Measurements from ENCODE around the gene AGBL4. TPM values are rescaled to one million over a fixed set of nuclear protein-coding genes. Genes with fewer than 3 reads are reported as not detected.

The AGBL4 gene
- total RNA-seq, 1 donor from 2014 or later, result not detected

DNA sequence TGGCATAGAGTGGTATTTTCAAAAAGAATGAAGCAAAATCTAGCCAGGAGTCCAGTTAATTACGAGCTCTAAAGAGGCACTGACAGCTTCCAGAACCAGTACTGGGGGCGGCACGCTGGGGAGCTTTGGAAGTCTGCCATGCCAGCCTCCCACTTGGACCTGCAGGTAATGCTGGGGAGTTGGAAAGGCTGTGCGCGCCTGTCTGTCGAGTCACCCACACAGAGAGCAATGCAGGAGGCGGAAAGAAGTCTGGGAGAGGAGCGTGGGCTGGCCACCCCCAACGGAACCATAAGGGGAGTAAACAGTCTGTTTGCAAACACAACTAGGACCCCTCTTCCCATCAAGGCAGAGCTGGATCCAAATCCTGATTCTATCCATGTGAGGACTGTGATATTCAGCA is 1331.5 kb downstream of the AGBL4 start:
- no peak overlapping the region for H3K4me3 ChIP-seq
- no peaks in the 10 kb centered on the region for H3K4me1 ChIP-seq
- TF ChIP-seq CTCF (IDR thresholded peaks at IDR 0.05), result no peak
- H3K27me3 ChIP-seq, result no peaks in the 10 kb centered on the region
- no peak overlapping the region for H3K27ac ChIP-seq
- intact Hi-C loops (cut with DNase I), result no loop called here
- H3K36me3 ChIP-seq, result no peaks in the 10 kb centered on the region
- H3K9me3 ChIP-seq, result no peaks in the 10 kb centered on the region
- DNase-seq (no peak), ATAC-seq (no peak)

DNA sequence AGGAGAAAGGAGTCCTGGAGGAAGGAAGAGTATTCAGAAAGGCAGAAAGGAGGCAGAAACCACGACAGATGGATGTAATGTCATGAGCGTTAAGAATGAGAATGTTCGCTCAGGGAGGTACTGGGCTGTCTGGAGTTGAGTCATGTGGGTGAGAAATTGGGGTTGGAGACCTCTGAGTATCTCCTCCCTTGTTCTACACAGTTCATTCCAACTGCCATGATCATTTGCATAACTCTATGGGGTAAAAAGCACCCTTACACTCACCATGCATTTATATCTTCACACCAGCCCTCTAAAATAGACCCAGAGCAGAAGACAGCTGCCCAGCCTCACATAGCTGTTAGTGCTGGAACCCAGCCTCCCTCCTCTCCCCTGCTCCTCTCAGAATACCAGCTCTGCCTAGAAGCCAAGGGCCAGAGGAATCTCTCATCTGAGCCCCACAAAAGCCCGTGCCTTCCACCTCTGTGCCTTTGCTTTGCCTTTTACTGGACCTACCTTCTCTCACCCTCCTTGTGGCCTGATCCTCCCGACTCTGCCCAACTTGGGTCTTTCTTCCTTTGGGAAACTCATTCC is 1332.2 kb downstream of the AGBL4 start:
- Histone ChIP-seq H3K36me3 (no peaks in the 10 kb centered on the region), H3K9me3 (no peaks in the 10 kb centered on the region), H3K4me1 (no peaks in the 10 kb centered on the region), H3K27ac (no peak overlapping the region), H3K4me3 (no peak overlapping the region), H3K27me3 (no peaks in the 10 kb centered on the region)
- intact Hi-C loops (cut with DNase I), result no loop called here
- no peak for ATAC-seq
- no peak for DNase-seq
- no peak for TF ChIP-seq CTCF (IDR thresholded peaks at IDR 0.05)

- H3K4me3 ChIP-seq, result no peak overlapping the region
- TF ChIP-seq CTCF (IDR thresholded peaks at IDR 0.05), result no peak
- intact Hi-C loops (cut with DNase I), result no loop called here
- no peaks in the 10 kb centered on the region for H3K9me3 ChIP-seq
- no peaks in the 10 kb centered on the region for H3K4me1 ChIP-seq
- no peaks in the 10 kb centered on the region for H3K27me3 ChIP-seq
- ATAC-seq (no peak), DNase-seq (no peak)
- H3K27ac ChIP-seq, result no peak overlapping the region
- H3K36me3 ChIP-seq, result no peaks in the 10 kb centered on the region
Observed at GRCh38 chr1:48688102-48688760, 1335.5 kb downstream of the AGBL4 start.

DNA sequence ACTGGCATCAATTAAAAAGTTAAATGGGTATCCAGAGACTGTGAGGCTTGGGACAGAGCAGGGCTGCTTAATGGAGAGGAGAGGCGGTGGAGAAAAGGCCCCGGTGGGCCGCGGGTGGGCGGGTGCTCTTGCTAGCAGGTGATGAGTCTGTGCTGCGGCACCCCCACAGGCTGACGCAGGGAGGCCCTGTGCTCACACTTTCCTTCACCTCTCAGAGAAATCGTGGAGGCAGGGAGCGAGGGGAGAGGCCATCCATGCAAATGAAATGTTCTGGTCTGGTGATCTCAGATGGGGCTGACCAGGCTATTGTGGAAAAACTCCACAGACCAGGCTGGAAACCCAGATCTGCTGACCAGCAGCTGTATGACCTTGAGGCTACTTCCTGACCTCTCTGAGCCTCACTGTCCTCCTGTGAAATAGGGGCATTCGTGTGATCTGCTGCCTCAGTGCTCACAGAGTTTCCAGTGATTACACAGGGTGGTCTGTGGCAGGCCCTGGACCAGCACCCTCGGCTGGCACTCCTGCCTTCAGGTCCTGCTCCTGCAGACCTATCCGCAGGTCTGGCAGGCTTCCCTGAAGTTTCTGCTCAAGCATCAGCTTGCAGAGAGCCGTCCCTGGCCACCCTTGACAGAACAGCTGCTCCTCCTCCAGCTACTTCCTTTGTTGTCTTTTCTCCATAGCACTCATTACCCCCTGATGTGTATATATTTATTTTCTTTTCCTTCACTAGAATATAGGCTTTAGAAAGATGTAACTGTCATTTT is 1336.3 kb downstream of the AGBL4 start:
- H3K4me3 ChIP-seq, result no peak overlapping the region
- H3K9me3 ChIP-seq, result no peaks in the 10 kb centered on the region
- TF ChIP-seq CTCF (IDR thresholded peaks at IDR 0.05), result no peak
- H3K27ac ChIP-seq, result no peak overlapping the region
- no peaks in the 10 kb centered on the region for H3K4me1 ChIP-seq
- DNase-seq (no peak), ATAC-seq (no peak)
- H3K36me3 ChIP-seq, result no peaks in the 10 kb centered on the region
- intact Hi-C loops (cut with DNase I), result no loop called here
- no peaks in the 10 kb centered on the region for H3K27me3 ChIP-seq

DNA sequence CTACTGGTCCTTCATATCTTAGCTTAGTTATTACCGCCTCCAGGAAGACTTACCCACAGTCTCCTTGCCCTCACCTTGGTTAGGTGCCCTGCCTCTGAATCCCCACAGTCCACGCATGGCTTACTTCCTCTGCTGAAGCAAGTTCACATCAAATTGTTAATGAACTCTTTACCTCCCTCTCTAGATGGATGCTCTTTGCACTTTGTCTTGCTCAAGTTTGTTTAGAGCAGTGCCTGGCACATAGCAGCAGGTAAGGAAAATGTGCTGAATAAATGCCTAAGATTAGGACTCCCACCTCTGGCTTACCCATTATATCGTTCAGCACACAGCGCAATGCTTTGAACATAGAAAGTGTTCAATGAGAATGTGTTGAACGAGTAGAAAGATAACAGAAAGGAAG is 1337.6 kb downstream of the AGBL4 start:
- DNase-seq, result no peak
- Histone ChIP-seq H3K36me3 (no peaks in the 10 kb centered on the region), H3K4me1 (no peaks in the 10 kb centered on the region), H3K9me3 (no peaks in the 10 kb centered on the region), H3K27ac (no peak overlapping the region), H3K27me3 (no peaks in the 10 kb centered on the region), H3K4me3 (no peak overlapping the region)
- intact Hi-C loops (cut with DNase I), result no loop called here
- no peak for TF ChIP-seq CTCF (IDR thresholded peaks at IDR 0.05)
- no peak for ATAC-seq

All from upper lobe of right lung (tissue), 1 donor.